Stimulated activated CD4-positive, alpha-beta T cell treated with anti-CD3 and anti-CD28 coated beads, Interleukin-4, amount 100 ng/mL, for 1 hour (primary cell): Measurements from ENCODE around the gene RELL1.

Source experiments
- DNase-seq: peaks from one replicate; pipeline ENCODE4 v3.0.0-alpha.2; 2020

RELL1 gene

DNA sequence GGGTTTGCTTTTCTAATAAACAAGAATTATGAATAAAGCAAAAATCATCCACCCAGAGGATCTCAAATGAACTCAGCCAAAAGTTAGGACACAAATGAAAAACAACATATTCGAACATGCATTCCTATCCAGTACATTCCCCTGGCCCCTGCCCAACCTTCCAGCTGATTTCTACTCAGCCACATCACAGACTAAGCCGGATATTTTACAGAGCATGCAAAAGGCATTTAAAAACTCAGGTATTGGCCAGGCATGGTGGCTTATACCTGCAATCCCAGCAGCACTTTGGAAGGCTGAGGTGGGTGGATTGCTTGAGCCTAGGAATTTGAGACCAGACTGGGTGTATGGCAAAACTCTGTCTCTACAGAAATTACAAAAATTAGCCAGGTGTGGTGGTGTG lies 54.6 kb downstream of the RELL1 start:
- no peak for DNase-seq

DNA sequence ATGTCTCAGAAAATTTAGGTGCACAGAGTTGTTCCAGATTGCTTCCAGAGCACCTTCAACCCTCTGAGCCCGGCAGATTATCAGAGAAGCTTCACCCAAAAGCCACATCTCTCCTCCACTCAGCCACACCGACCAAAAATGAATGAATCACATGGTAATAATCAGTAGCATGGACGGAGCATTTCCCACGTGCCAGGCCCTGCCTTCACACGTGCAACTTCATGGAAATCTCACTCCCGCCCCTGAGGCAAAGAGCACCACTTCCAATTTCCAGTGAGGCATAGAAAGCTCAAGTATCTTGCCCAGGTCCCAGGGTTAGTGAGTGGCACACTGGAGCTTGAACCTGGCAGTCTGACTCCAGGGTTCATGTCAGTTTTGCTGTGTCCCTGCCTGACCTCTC lies 56.5 kb downstream of the RELL1 start:
- DNase-seq = no peak

DNA sequence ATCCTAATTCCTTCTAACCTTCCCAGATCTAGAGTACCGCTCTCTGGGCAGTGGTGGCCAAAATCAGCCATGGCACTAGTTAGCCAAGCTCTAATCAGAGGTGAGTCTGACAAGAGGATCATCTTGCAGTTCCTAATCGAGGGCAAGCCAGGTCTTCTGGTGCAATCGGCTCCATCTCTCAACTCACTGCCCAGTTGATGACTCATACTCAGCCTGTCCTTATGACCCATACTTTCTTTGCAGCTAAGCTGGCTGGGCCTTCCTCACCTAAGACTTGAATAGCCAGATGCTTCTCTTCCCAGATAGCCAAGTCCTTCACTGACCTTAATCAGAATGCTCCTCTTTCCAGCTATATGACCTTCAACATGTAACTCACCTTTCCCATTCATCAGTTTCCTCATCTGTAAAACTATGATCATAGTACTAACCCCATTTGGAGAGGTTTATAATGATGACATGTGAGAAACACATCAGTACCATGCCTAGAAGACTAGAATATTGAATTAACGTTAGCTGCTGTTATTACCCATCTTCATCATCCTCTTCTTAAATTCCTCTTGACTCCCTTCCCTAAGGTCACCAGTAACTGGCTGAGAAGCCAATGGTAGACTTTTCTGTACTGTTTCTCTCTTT lies 57.1 kb downstream of the RELL1 start:
- DNase-seq = no peak

DNA sequence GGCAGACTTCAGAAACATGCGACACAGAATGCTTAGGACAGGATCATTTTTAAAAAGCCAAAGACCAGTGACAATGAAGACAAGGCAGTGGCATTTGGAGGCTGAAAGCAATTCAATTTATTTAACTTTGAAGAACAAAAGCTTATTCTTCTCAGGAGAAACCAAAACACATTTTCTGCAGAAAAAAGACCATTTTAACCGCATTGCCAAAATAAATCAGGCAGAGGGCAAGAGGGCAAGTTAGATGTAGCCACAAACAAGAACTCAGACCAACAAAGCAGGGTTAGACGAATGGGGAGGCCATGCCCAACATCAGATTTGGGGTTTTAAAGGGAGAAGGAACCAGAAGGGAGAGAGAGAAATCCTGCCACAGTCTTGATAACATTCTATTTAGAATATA lies 58.9 kb downstream of the RELL1 start:
- no peak for DNase-seq

DNA sequence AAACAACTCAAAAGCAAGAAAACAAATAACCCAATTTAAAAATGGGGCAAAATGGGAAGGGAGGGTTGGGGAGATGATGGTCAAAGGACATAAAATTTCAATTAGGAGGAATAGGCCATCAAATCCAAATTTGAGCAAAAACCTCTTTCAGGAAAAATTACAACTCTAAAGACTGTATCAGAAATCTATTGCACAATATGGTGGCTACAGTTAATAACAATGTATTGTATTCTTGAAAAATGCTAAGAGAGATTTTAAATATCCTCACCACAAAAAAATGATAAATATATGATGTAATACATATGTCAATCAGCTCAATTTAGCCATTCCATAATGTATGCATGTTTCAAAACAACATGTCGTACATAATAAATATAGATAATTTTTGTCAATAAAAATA lies 60.7 kb downstream of the RELL1 start:
- DNase-seq = no peak

DNA sequence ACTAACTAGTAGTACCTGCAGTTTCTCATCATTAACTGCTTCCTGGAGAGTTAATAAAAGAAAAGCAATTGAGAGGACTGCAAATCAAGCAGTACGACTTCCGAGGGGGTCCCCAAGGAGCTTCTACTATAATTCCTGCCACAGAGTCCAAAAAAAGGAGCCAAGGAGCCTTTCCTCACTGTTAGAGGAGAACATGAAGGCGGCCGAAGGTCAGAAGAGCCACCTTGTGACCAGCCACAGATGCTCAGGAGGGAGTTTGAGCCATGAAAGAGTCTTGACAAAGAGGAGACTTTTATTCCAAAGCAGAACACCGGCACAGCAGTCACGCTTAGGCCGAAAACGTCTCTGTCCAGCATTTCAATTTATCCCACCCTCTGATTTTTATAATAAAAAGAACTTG lies 62.2 kb downstream of the RELL1 start:
- DNase-seq = no peak

DNA sequence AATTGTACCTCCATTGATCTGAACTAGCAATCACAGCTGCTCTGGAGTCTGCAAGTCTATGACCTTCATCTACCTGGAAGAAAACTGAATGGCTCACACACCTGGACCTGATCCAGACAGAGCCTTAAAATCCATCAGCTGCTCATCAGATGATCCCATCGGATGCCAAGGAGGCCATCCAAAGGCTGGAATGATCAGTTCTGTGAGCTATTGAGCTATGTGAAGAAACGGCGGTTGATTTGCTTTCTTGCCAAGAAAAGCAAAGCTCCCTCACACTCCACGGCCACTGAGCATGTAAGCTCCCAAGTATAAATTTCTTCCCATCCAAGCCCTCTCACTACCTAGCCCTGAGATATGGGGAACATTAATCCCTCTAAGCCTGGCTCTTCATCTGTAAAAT lies 63.1 kb downstream of the RELL1 start:
- DNase-seq = no peak

DNA sequence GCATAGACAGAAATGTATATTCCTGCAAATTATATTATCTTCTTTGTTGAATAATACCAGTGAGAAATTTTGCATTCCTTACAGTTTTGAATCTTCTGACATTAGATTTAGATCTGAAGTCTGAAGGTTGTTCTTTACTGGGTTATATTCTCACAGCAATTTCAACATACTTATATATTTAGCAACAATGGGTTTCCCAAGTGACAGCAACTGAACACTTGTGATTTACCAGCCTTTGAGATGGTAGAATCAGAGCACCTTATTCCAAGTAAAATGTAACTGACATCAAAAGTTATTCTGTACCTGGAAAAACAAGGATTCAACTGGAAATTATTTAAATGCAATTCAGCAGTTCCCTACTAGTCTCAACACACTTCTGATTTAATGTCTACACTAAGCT lies 66.0 kb downstream of the RELL1 start:
- DNase-seq = no peak

DNA sequence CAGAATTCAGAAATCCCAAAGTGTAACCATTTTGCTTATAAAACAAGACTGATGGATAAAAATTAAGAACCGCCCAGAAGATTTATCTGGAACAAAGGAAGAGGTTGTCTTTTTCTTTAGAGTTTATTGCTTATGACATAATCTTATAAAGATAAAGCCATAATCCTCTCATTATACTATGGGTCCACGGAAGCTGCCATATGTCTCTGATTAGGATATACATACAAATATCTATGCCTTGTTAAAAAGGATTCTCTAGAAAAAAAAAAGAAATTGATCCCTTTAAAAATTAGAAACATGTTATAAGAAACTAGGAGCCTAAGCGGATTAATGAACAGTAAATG lies 70.5 kb downstream of the RELL1 start:
- DNase-seq = no peak

DNA sequence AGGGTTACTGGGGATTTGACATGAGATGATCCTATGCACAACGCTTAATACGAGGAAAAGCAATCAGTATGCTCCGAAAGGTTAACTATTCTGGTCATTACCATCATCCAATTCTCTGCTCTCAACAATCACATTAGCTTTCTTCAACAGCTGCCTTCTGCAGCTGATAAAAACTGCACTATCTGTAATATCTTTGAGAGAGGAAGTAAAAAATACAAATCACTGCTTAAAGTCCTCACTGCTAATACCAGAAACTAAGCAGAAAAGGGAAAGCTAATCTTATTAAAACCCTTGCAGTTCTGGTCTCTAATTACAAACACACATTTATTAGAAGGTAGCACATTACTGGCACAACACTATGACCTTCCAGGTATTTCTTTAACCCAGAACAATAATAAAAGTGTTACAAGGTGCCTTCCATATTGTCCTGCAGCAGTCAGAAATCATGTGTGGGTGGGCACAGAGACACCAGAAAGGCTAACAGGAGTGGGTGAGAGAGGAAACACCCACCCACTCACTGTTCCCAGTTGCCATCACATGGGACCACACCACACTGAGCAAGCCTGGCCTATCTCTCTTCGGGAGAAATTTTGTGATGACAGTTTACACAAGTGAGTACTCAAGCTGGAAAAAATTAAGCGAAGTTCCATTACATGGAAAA lies 71.0 kb downstream of the RELL1 start:
- no peak for DNase-seq

DNA sequence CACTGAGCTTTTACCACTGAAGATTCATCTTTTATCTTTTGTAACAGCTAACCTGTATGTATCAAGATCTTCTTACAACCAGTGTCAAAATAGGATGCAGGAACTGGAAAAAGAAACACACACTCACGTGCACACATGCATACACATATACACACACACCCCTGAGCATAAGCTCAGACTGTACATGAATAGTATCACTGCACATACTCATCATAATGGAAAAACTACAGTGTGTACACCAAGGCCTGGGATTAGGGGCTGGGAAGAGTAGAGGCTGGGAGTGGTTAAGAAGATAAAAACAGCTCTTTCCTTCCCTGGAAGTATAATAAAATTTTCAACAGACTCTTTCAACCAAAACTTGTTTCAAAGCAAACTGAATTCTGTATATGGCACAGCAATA lies 73.4 kb downstream of the RELL1 start:
- no peak for DNase-seq

DNA sequence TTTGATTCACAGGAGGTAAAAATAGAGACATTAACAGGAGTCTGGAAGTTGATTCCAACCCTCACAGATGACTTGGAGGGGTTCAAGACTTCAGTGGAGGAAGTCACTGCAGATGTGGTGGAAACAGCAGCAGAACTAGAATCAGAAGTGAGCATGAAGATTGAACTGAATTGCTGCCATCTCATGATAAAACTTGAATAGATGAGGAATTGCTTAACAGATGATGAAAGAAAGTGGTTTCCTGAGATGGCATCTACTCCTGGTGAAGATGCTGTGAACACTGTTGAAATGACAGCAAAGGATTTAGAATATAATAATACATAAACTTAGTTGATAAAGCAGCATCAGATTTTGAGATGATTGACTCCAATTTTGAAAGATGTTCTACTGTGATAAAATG lies 76.5 kb downstream of the RELL1 start:
- no peak for DNase-seq

DNA sequence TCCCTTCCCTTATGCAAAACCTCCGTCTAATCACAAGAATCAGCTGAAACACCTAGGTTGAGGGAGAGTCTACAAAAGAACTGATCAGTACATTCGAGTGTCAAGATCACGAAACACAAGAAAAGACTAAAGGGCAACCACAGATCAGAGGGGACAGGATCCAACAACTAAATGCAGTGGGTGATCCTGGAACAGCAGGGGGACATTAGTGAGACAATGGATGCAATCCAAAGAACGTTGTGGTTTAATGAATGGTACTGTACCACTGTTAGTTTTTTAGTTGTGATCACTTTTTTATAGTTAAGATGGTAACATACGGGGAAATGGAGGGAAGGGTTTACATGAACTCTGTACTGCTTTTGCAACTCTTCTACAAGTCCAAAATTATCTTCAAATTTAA lies 79.2 kb downstream of the RELL1 start:
- no peak for DNase-seq

DNA sequence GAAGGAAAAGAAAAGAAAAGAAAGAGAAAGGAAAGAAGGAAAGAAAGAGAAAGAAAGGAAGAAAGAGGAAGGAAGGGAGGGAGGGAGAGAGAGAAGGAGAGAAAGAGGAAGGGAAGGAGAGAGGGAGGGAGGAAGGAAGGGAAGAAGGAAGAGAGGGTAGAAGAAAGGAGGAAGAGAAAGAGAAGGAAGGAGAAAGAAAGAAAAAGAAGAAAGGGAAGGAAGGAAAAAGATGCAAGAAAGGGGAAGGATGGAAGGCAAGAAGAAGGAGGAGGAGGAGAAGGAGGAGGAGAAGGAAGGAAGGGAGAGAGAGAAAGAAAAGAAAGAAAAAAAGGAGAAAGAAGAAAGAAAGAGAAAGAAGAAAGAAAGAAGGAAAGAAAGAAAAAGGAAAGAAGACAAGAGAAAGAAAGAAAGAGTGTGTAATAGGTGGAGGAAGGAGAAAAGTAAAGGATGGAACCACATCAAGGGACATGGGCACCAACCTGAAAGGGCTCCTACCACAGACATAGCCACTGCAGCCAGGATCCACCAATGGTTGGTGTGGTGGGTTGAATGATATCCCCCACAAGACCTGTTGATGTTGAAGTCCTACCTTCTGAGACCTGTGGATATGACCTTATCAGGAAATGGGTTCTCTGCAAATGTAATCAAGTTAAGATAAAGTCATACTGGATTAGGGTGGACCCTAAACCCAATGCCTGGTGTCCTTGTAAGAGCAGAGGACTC lies 80.2 kb downstream of the RELL1 start:
- DNase-seq = no peak

DNA sequence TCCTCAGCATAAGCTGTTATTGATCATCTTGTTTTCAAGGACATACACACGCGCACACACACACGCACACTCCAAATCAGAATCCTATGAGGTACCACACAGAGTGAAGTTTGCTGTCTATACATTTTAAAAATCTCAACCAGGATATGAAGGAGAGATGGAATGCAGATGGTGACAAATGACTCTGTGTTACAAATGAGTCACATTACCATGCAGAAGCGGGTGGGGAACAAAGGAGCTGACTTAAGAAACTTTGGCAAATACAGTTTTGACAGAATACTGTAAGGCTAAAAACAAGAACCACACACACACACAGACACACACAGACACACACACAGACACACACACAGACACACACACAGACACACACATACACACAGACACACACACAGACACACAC lies 81.7 kb downstream of the RELL1 start:
- DNase-seq = no peak

DNA sequence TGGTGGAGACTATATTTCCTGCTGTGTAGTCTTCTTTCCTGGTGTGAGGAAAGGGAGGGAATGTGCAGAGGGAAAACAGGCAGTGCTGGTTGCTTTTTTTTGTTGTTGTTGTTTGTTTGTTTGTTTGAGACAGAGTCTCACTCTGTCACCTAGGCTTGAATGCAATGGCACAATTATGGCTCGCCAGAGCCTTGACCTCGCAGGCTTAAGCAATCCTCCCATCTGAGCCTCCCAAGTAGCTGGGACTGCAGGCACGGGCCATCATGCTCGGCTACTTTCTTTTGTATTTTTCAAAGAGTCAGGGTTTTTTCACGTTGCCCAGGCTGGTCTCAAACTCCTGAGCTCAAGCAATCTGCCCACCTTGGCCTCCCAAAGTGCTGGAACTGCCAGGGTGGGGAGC lies 82.5 kb downstream of the RELL1 start:
- no peak for DNase-seq

DNA sequence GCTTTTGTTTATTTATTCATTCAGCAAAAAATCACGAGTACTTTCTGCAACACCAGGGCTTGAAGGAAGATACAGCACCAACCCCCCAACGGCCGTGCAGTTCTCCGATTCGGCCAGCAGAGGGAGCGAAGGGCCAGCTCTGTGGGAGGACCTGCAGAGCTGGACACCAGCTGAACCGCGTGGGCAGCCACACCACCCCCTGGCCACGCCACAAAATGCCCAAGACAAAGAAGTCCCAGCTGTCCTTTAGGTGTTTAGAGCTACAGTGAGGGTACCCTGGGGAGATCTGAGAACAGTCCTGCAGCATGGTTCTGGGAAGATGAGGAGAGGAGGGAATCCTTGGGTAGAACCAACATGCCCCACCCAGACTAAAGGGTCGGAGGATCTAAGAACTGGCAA lies 83.1 kb downstream of the RELL1 start:
- DNase-seq = peak; percentile 74

DNA sequence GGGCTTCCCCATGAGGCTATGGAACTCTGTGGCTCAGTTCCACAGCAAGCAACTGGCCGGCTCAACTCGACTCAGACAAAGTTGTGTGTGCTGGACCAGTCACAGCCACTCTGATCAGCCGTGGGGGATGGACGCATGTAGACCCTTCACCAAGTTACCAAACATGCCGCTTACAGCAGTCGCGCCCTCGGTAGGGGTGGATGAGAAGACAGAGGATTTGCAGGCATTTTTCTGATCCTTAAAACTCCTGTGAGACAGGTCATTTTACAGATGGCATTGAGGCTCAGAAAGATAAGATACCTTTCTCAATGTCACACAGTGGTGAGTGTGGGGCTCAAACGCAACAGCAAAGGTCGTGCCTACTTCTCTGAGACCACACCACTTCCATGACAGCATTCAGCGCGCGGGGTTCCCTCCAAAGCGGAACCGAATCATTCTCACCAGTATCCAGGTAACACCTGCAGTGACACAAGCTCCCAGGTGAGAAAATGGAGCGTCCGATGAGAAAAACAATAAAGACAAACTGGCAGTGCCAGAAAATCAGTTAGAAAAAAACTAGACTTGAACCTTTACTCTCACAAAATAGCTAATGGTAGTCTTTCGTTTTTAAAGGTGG lies 83.6 kb downstream of the RELL1 start:
- no peak for DNase-seq

DNA sequence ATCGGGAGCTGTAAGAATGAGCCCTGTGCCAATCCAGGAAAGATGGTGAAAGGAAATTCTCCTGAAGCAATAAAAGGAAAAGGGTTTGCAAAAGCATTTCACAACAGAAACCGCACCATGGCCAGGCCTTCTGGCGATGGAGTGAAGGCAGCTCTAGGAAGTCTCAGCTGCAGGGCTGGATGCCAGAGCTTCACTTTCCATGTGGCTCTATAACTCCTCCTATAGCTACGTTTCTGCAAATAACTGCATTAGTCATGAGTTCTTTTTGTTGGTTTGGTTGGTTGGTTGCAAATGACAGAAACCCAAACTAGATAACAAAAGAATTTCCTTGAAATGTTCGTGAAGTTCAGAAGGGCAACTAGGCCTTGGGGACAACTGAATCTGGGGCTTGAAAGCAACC lies 84.6 kb downstream of the RELL1 start:
- no peak for DNase-seq

DNA sequence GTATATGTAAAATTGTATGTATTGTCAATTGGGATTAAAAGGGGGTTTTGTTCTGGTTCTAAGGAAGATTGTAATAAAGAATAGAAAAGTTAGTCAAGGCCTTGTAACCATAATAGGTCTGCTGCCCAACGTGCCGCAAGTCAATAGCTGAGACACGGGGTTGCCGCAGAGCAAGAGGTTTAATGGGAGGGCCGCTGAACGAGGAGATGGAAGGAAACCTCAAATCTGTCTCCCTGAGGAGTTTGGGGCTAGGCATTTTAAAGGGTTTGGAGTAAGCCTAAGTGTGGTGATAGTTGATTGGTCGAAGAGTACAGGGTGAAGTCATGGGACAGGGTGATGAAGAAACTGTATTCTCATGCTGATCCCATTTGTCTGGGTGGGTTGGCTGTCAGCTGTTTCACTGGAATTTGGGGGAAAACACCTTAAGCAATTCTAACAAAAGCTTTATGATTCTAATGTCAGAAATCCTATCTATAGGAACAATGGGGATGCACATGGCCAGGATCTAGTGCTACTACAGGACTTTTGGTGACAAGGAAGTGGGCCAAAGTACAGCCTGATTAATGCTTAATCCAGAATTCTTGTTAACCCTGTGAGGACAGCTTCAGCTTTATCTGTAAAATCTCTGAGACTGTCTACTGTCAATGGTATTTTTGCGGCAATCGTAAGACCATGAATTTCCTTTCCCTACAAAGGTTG lies 86.9 kb downstream of the RELL1 start:
- no peak for DNase-seq

DNA sequence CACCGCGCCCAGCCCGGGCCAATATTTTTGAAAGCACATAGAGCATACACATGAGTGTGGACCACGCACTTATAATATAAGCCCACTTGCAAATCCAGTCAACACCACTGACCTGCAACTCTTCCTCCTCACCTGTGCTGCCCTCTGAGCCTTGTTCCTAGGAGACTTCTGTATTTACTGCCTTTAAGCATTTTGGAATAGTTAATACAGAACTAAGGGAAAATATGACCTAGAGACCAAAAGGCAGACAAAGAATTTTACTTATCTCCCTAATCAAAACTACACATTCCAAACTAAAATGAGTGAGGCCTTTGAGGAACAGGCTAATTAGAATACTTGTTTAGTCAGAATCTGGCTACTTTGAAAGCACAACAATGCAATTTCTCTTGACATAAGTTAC lies 89.1 kb downstream of the RELL1 start:
- no peak for DNase-seq

DNA sequence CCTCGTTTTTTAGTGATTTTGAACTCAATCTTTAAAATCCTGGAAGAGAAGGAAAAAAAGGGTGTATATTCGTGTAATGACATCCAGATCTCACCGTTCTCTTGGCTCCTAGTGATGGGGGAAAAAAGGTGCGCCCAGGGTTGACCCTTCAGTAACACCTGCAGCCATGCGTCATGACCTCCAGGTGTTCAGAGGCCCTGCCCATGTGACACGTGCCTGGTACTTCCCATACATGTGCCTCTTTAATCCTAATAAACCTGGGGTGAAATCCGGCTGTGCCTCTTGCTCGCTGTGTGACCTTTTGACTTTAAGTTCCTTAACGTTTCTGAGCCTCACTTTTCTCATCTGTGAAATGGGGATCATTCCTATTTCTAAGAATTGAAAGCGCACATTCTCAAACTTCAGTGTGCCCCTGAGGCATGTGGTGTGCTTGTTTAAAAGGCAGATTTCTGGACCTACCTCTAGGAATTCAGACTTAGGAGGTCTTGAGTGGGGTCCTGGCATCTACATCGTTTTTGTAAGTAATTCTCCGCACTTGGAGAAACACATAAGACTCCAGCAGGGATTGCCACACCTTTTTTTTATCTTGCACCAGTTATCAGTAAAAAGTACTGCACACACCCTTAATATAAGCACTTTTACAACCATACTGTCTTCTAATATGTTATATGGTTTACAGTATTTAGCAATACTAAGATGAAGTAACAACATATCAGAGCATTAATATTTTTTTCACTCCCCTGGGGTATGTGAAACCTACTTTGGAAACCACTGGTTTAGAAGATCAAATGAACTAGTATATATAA lies 90.1 kb downstream of the RELL1 start:
- no peak for DNase-seq

DNA sequence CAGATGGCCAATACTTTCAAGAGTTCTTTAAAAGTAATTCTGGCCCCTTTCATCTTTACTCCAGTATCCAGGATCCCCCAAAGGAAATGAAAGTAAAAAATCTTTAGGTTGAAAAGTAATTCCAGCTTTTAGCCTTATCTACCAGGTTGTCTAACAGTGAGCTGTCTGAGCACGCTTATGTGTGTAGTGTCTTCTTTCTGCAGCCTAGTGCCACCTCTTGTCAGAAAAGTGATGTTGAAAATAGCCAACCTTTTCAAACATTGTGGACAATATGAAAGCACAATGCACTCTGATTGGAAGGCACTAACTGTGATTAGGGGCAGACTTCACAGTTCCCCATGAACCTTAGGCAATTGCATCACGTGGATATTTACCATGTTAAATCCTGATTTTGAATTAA lies 92.1 kb downstream of the RELL1 start:
- DNase-seq = no peak
